ENCODE results near the gene CANX.

CANX gene

DNA sequence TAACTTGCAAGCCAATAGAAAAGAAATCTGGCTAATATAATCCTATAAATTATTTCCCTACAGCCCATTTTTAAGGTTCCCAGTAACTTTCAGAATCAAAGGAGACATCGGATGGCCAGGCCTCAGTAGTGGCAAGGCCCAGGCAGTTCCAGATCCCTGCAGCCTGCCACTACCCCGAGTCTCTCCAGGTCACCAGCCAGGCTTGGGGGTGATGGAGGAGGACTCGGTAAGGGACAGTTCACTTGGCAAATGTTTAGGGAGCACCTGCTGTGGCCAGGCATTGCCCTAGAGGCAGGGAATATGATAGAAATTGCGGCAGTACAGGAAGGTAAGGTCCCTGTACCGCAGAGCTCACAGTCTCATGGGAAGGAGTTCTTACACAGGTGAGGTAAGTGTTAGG lies 79.8 kb downstream of the CANX start:
- no peak for DNase-seq

DNA sequence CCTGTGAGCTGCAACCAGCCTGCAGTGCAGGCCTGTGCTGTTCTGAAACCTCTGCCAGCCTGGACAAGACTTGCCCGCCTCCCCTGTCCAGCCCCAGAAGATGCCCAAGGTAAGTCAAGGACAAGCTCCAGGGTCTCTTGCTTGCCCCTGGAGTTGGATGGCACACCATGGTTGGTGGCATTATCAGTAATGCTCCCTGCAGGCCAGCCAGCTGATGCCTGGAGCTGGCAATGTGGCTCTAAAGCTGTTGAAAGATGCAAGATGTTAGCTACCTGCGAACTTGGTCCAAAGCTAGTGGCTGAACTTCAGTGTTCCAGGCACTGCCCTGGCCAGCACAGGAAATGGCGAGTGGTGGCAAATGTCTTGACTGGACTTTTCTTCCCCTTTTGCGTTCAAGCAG lies 81.1 kb downstream of the CANX start:
- no peak for DNase-seq

DNA sequence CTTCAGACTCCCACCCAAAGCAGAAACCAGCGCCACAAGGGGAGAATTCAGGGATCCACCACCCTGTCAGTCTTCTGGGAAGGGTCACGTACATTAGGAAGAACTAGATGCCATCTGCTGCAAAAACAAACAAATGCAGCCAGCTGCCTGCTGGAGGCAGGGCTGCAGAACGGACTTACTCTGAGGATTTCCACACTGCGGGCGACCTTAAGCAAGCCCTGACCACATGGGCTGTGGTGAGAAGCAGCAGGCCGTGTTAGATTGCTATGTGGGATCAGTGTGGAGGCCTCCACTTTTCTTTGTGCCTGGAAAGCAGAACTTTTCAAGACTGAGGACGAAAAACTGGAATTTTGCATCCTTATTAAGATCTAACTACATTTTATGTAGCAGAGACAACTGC lies 81.6 kb downstream of the CANX start:
- DNase-seq: no peak

Data from NCI-H526 treated with DMSO at 0.1 percent for 48 hours (cell line).